ENCODE measurements around the gene ABTB2. TPM values are rescaled to one million over a fixed set of nuclear protein-coding genes. Genes with fewer than 3 reads are reported as not detected.

Gene ABTB2
- total RNA-seq, 1 experiment from 2014 or later: 3.6 TPM

- ChIA-PET POLR2A (no interaction called here), CTCF (no interaction called here)
- Histone ChIP-seq H3K27me3 (replicated peaks; ENCODE audit: control insufficient read depth, insufficient read depth, low read length) (no peaks in the 10 kb centered on the region), H3K9me3 (no peaks in the 10 kb centered on the region), H3K4me1 (no peaks in the 10 kb centered on the region), H3K36me3 (ENCODE audit: control insufficient read depth, insufficient read depth, low read length) (no peaks in the 10 kb centered on the region), H3K4me3 (ENCODE audit: low read depth, low read length) (no peak overlapping the region)
- no peak for DNase-seq
- H3K4me3 Mint-ChIP-seq (ENCODE audit: unreplicated experiment): no peak overlapping the region
- H3K27ac Mint-ChIP-seq (ENCODE audit: unreplicated experiment): no peak overlapping the region
- TF ChIP-seq CTCF (IDR thresholded peaks at IDR 0.05; ENCODE audit: insufficient read depth in 1 of 2, low read depth in 1 of 2, low read length in 1 of 2, severe bottlenecking in 1 of 2, unreplicated experiment in 1 of 2): no peak
- intact Hi-C loops (cut with micrococcal nuclease; ENCODE audit: unreplicated experiment): no loop called here
- H3K27me3 Mint-ChIP-seq (ENCODE audit: insufficient read depth, unreplicated experiment): no peaks in the 10 kb centered on the region
- H3K4me1 Mint-ChIP-seq (ENCODE audit: low read depth, unreplicated experiment): no peaks in the 10 kb centered on the region
- no peaks in the 10 kb centered on the region for H3K36me3 Mint-ChIP-seq (ENCODE audit: insufficient read depth, unreplicated experiment)
- no peaks in the 10 kb centered on the region for H3K9me3 Mint-ChIP-seq (ENCODE audit: unreplicated experiment)
- BruUV-seq (replicated peaks): no TSS peak
Measured at GRCh38 chr11:34271727-34272126, 86.1 kb downstream of the ABTB2 start.

GRCh38 chr11:34270711-34271110, 87.1 kb downstream of the ABTB2 start:
- H3K4me3 Mint-ChIP-seq (ENCODE audit: unreplicated experiment): no peak overlapping the region
- no peak for TF ChIP-seq CTCF (IDR thresholded peaks at IDR 0.05; ENCODE audit: insufficient read depth in 1 of 2, low read depth in 1 of 2, low read length in 1 of 2, severe bottlenecking in 1 of 2, unreplicated experiment in 1 of 2)
- no peaks in the 10 kb centered on the region for H3K27me3 ChIP-seq (replicated peaks; ENCODE audit: control insufficient read depth, insufficient read depth, low read length)
- no peaks in the 10 kb centered on the region for H3K27me3 Mint-ChIP-seq (ENCODE audit: insufficient read depth, unreplicated experiment)
- H3K27ac Mint-ChIP-seq (ENCODE audit: unreplicated experiment): no peak overlapping the region
- no peaks in the 10 kb centered on the region for H3K9me3 Mint-ChIP-seq (ENCODE audit: unreplicated experiment)
- H3K36me3 Mint-ChIP-seq (ENCODE audit: insufficient read depth, unreplicated experiment): no peaks in the 10 kb centered on the region
- intact Hi-C loops (cut with micrococcal nuclease; ENCODE audit: unreplicated experiment): no loop called here
- no peaks in the 10 kb centered on the region for H3K4me1 ChIP-seq
- CTCF ChIA-PET: no interaction called here
- H3K9me3 ChIP-seq: no peaks in the 10 kb centered on the region
- POLR2A ChIA-PET: no interaction called here
- H3K4me1 Mint-ChIP-seq (ENCODE audit: low read depth, unreplicated experiment): no peaks in the 10 kb centered on the region
- H3K36me3 ChIP-seq (ENCODE audit: control insufficient read depth, insufficient read depth, low read length): no peaks in the 10 kb centered on the region
- no TSS peak for BruUV-seq (replicated peaks)
- DNase-seq: no peak
- no peak overlapping the region for H3K4me3 ChIP-seq (ENCODE audit: low read depth, low read length)

- Histone ChIP-seq H3K36me3 (ENCODE audit: control insufficient read depth, insufficient read depth, low read length) (no peaks in the 10 kb centered on the region), H3K9me3 (no peaks in the 10 kb centered on the region), H3K4me3 (ENCODE audit: low read depth, low read length) (no peak overlapping the region), H3K4me1 (no peaks in the 10 kb centered on the region), H3K27me3 (replicated peaks; ENCODE audit: control insufficient read depth, insufficient read depth, low read length) (no peaks in the 10 kb centered on the region)
- DNase-seq: no peak
- no peaks in the 10 kb centered on the region for H3K36me3 Mint-ChIP-seq (ENCODE audit: insufficient read depth, unreplicated experiment)
- intact Hi-C loops (cut with micrococcal nuclease; ENCODE audit: unreplicated experiment): no loop called here
- TF ChIP-seq CTCF (IDR thresholded peaks at IDR 0.05; ENCODE audit: insufficient read depth in 1 of 2, low read depth in 1 of 2, low read length in 1 of 2, severe bottlenecking in 1 of 2, unreplicated experiment in 1 of 2): no peak
- H3K4me1 Mint-ChIP-seq (ENCODE audit: low read depth, unreplicated experiment): no peaks in the 10 kb centered on the region
- no peak overlapping the region for H3K27ac Mint-ChIP-seq (ENCODE audit: unreplicated experiment)
- H3K9me3 Mint-ChIP-seq (ENCODE audit: unreplicated experiment): no peaks in the 10 kb centered on the region
- POLR2A ChIA-PET: no interaction called here
- BruUV-seq (replicated peaks): no TSS peak
- H3K27me3 Mint-ChIP-seq (ENCODE audit: insufficient read depth, unreplicated experiment): no peaks in the 10 kb centered on the region
- CTCF ChIA-PET: no interaction called here
- H3K4me3 Mint-ChIP-seq (ENCODE audit: unreplicated experiment): no peak overlapping the region
Measured at GRCh38 chr11:34269694-34270245, 88.0 kb downstream of the ABTB2 start.

Data from Caco-2 (cell line).